ENCODE data around the gene NSMCE1.
"Not testable (repeated sequence)": the region's sequence is repeated elsewhere in the genome, so short reads cannot be mapped to it uniquely, and the experiment has no call there.

Gene NSMCE1

GRCh38 chr16:27252206-27252585, 16.4 kb downstream of the NSMCE1 start:
- in situ Hi-C loops (cut with MboI; ENCODE audit: low sequenced_read_pairs): no loop called here

GRCh38 chr16:27251541-27252205, 16.9 kb downstream of the NSMCE1 start:
- Histone ChIP-seq H3K4me3 (no peak overlapping the region), H3K9me3 (no peaks in the 10 kb centered on the region), H3K4me1 (no peaks in the 10 kb centered on the region; the same call in 1 of the 2 replicates), H3K27me3 (ENCODE audit: low read depth) (no peaks in the 10 kb centered on the region), H3K36me3 (replicated peaks) (peaks cover 10% of the 10 kb centered on the region)
- in situ Hi-C loops (cut with MboI; ENCODE audit: low sequenced_read_pairs): no loop called here
- no peak for DNase-seq (ENCODE audit: low spot score in 2 of 2)

More at GRCh38 chr16:27252206-27252585, 16.4 kb downstream of the NSMCE1 start:
- H3K4me3 ChIP-seq: no peak overlapping the region
- H3K36me3 ChIP-seq (replicated peaks): peaks cover 16% of the 10 kb centered on the region
- DNase-seq (ENCODE audit: low spot score in 2 of 2): no peak
- H3K9me3 ChIP-seq: no peaks in the 10 kb centered on the region
- H3K4me1 ChIP-seq: no peaks in the 10 kb centered on the region; the same call in 1 of the 2 replicates
- H3K27me3 ChIP-seq (ENCODE audit: low read depth): no peaks in the 10 kb centered on the region

GRCh38 chr16:27248886-27249285, 19.7 kb downstream of the NSMCE1 start:
- H3K36me3 ChIP-seq (replicated peaks); H3K27me3 ChIP-seq (ENCODE audit: low read depth); H3K9me3 ChIP-seq; H3K4me1 ChIP-seq; DNase-seq (ENCODE audit: low spot score in 2 of 2); H3K4me3 ChIP-seq: not testable (repeated sequence)
- in situ Hi-C loops (cut with MboI; ENCODE audit: low sequenced_read_pairs): loop anchor here (25.0 kb wide), 1 partner anchor 213 kb away; no protein-coding TSS in a partner anchor

- Histone ChIP-seq H3K4me3 (no peak overlapping the region), H3K36me3 (replicated peaks) (peaks cover 3% of the 10 kb centered on the region; the same call in 1 of the 2 replicates), H3K27me3 (ENCODE audit: low read depth) (no peaks in the 10 kb centered on the region), H3K9me3 (no peaks in the 10 kb centered on the region), H3K4me1 (no peaks in the 10 kb centered on the region; the same call in 1 of the 2 replicates)
- in situ Hi-C loops (cut with MboI; ENCODE audit: low sequenced_read_pairs): loop anchor here (25.0 kb wide), 1 partner anchor 214 kb away; no protein-coding TSS in a partner anchor
- no peak for DNase-seq (ENCODE audit: low spot score in 2 of 2)
Observed at GRCh38 chr16:27248036-27248435, 20.5 kb downstream of the NSMCE1 start.

- not testable (repeated sequence) for H3K9me3 ChIP-seq; H3K4me3 ChIP-seq; H3K4me1 ChIP-seq; DNase-seq (ENCODE audit: low spot score in 2 of 2); H3K36me3 ChIP-seq (replicated peaks); H3K27me3 ChIP-seq (ENCODE audit: low read depth)
- in situ Hi-C loops (cut with MboI; ENCODE audit: low sequenced_read_pairs): loop anchor here (25.0 kb wide), 1 partner anchor 215 kb away; no protein-coding TSS in a partner anchor
Observed at GRCh38 chr16:27247076-27247475, 21.5 kb downstream of the NSMCE1 start.

- no peaks in the 10 kb centered on the region for H3K9me3 ChIP-seq
- no peak for DNase-seq (ENCODE audit: low spot score in 2 of 2)
- no peaks in the 10 kb centered on the region for H3K27me3 ChIP-seq (ENCODE audit: low read depth)
- H3K4me1 ChIP-seq: no peaks in the 10 kb centered on the region; the same call in 1 of the 2 replicates
- no peak overlapping the region for H3K4me3 ChIP-seq
- peaks cover 3% of the 10 kb centered on the region for H3K36me3 ChIP-seq (replicated peaks)
- in situ Hi-C loops (cut with MboI; ENCODE audit: low sequenced_read_pairs): loop anchor here (25.0 kb wide), 1 partner anchor 216 kb away; no protein-coding TSS in a partner anchor
Observed at GRCh38 chr16:27246439-27246838, 22.1 kb downstream of the NSMCE1 start.

GRCh38 chr16:27245276-27246172, 23.0 kb downstream of the NSMCE1 start:
- DNase-seq (ENCODE audit: low spot score in 2 of 2): no peak
- Histone ChIP-seq H3K9me3 (no peaks in the 10 kb centered on the region), H3K4me1 (no peaks in the 10 kb centered on the region; the same call in 1 of the 2 replicates), H3K36me3 (replicated peaks) (peaks cover 3% of the 10 kb centered on the region), H3K4me3 (no peak overlapping the region), H3K27me3 (ENCODE audit: low read depth) (no peaks in the 10 kb centered on the region)
- in situ Hi-C loops (cut with MboI; ENCODE audit: low sequenced_read_pairs): loop anchor here (25.0 kb wide), 1 partner anchor 217 kb away; no protein-coding TSS in a partner anchor

- H3K9me3 ChIP-seq: no peaks in the 10 kb centered on the region
- no peaks in the 10 kb centered on the region for H3K4me1 ChIP-seq
- H3K36me3 ChIP-seq (replicated peaks): peaks cover 3% of the 10 kb centered on the region
- in situ Hi-C loops (cut with MboI; ENCODE audit: low sequenced_read_pairs): loop anchor here (25.0 kb wide), 1 partner anchor 218 kb away; no protein-coding TSS in a partner anchor
- no peak overlapping the region for H3K4me3 ChIP-seq
- DNase-seq (ENCODE audit: low spot score in 2 of 2): no peak
- H3K27me3 ChIP-seq (ENCODE audit: low read depth): no peaks in the 10 kb centered on the region
Observed at GRCh38 chr16:27244363-27244755, 24.2 kb downstream of the NSMCE1 start.

GRCh38 chr16:27243725-27244362, 24.7 kb downstream of the NSMCE1 start:
- Histone ChIP-seq H3K4me3 (no peak overlapping the region), H3K4me1 (no peaks in the 10 kb centered on the region), H3K36me3 (replicated peaks) (peaks cover 3% of the 10 kb centered on the region), H3K27me3 (ENCODE audit: low read depth) (no peaks in the 10 kb centered on the region), H3K9me3 (no peaks in the 10 kb centered on the region)
- in situ Hi-C loops (cut with MboI; ENCODE audit: low sequenced_read_pairs): loop anchor here (25.0 kb wide), 1 partner anchor 218 kb away; no protein-coding TSS in a partner anchor
- no peak for DNase-seq (ENCODE audit: low spot score in 2 of 2)

GRCh38 chr16:27242868-27243590, 25.5 kb downstream of the NSMCE1 start:
- H3K9me3 ChIP-seq: no peaks in the 10 kb centered on the region
- H3K27me3 ChIP-seq (ENCODE audit: low read depth): no peaks in the 10 kb centered on the region
- peaks cover 3% of the 10 kb centered on the region for H3K36me3 ChIP-seq (replicated peaks)
- in situ Hi-C loops (cut with MboI; ENCODE audit: low sequenced_read_pairs): loop anchor here (25.0 kb wide), 1 partner anchor 219 kb away; no protein-coding TSS in a partner anchor
- H3K4me3 ChIP-seq: no peak overlapping the region
- DNase-seq (ENCODE audit: low spot score in 2 of 2): no peak
- no peaks in the 10 kb centered on the region for H3K4me1 ChIP-seq

- no peaks in the 10 kb centered on the region for H3K27me3 ChIP-seq (ENCODE audit: low read depth)
- H3K4me1 ChIP-seq: no peaks in the 10 kb centered on the region
- no peaks in the 10 kb centered on the region for H3K9me3 ChIP-seq
- H3K36me3 ChIP-seq (replicated peaks): peaks cover 3% of the 10 kb centered on the region
- in situ Hi-C loops (cut with MboI; ENCODE audit: low sequenced_read_pairs): loop anchor here (25.0 kb wide), 1 partner anchor 220 kb away; no protein-coding TSS in a partner anchor
- H3K4me3 ChIP-seq: no peak overlapping the region
- DNase-seq (ENCODE audit: low spot score in 2 of 2): no peak
Observed at GRCh38 chr16:27242398-27242797, 26.2 kb downstream of the NSMCE1 start.

- no peak for DNase-seq (ENCODE audit: low spot score in 2 of 2)
- Histone ChIP-seq H3K36me3 (replicated peaks) (peaks cover 3% of the 10 kb centered on the region), H3K27me3 (ENCODE audit: low read depth) (no peaks in the 10 kb centered on the region), H3K4me3 (no peak overlapping the region), H3K4me1 (no peaks in the 10 kb centered on the region), H3K9me3 (no peaks in the 10 kb centered on the region)
- in situ Hi-C loops (cut with MboI; ENCODE audit: low sequenced_read_pairs): loop anchor here (25.0 kb wide), 1 partner anchor 221 kb away; no protein-coding TSS in a partner anchor
Observed at GRCh38 chr16:27241658-27242057, 26.9 kb downstream of the NSMCE1 start.

Data from HAP-1 (cell line).